ENCODE measurements around the gene NTN1.
"Not testable (repeated sequence)": the region's sequence is repeated elsewhere in the genome, so short reads cannot be mapped to it uniquely, and the experiment has no call there.

The NTN1 gene

GRCh38 chr17:9098242-9098825 is 77.0 kb downstream of the NTN1 start:
- ChIA-PET POLR2A (no interaction called here), CTCF (no interaction called here)
- DNase-seq (ENCODE audit: low read depth, low spot score) = no peak
- no peak for TF ChIP-seq CTCF (IDR thresholded peaks at IDR 0.05; ENCODE audit: insufficient read depth, low read length, missing control alignments)
- H3K4me3 ChIP-seq (ENCODE audit: low read depth, low read length) = no peak overlapping the region

GRCh38 chr17:9101356-9101755 is 80.0 kb downstream of the NTN1 start:
- no peak overlapping the region for H3K4me3 ChIP-seq (ENCODE audit: low read depth, low read length)
- CTCF ChIA-PET = no interaction called here
- DNase-seq (ENCODE audit: low read depth, low spot score) = no peak
- no peak for TF ChIP-seq CTCF (IDR thresholded peaks at IDR 0.05; ENCODE audit: insufficient read depth, low read length, missing control alignments)
- POLR2A ChIA-PET = no interaction called here

GRCh38 chr17:9103193-9103592 is 81.9 kb downstream of the NTN1 start:
- CTCF ChIA-PET; H3K4me3 ChIP-seq (ENCODE audit: low read depth, low read length); DNase-seq (ENCODE audit: low read depth, low spot score); POLR2A ChIA-PET: not testable (repeated sequence)

GRCh38 chr17:9104370-9105041 is 83.2 kb downstream of the NTN1 start:
- CTCF ChIA-PET = no interaction called here
- no peak for TF ChIP-seq CTCF (IDR thresholded peaks at IDR 0.05; ENCODE audit: insufficient read depth, low read length, missing control alignments)
- POLR2A ChIA-PET = no interaction called here
- no peak overlapping the region for H3K4me3 ChIP-seq (ENCODE audit: low read depth, low read length)
- no peak for DNase-seq (ENCODE audit: low read depth, low spot score)

GRCh38 chr17:9105068-9105868 is 84.0 kb downstream of the NTN1 start:
- ChIA-PET CTCF (no interaction called here), POLR2A (no interaction called here)

GRCh38 chr17:9106278-9106677 is 85.0 kb downstream of the NTN1 start:
- CTCF ChIA-PET; H3K4me3 ChIP-seq (ENCODE audit: low read depth, low read length); POLR2A ChIA-PET; DNase-seq (ENCODE audit: low read depth, low spot score): not testable (repeated sequence)

More at GRCh38 chr17:9105068-9105868, 84.0 kb downstream of the NTN1 start:
- H3K4me3 ChIP-seq (ENCODE audit: low read depth, low read length) = no peak overlapping the region
- TF ChIP-seq CTCF (IDR thresholded peaks at IDR 0.05; ENCODE audit: insufficient read depth, low read length, missing control alignments) = no peak
- DNase-seq (ENCODE audit: low read depth, low spot score) = no peak

GRCh38 chr17:9107527-9107926 is 86.2 kb downstream of the NTN1 start:
- CTCF ChIA-PET = no interaction called here
- POLR2A ChIA-PET = no interaction called here
- no peak overlapping the region for H3K4me3 ChIP-seq (ENCODE audit: low read depth, low read length)
- no peak for TF ChIP-seq CTCF (IDR thresholded peaks at IDR 0.05; ENCODE audit: insufficient read depth, low read length, missing control alignments)
- no peak for DNase-seq (ENCODE audit: low read depth, low spot score)
